Activated T-helper 1 cell treated with Interleukin-2 at 50 U/mL for 16 hours (primary cell): ENCODE results near the gene ATP6V0D1.
"Not testable (repeated sequence)": the region's sequence is repeated elsewhere in the genome, so short reads cannot be mapped to it uniquely, and the experiment has no call there.

Experiments
- DNase-seq: peaks from one replicate; pipeline ENCODE4 v3.0.0-alpha.2; 2020; ENCODE audit warnings: low read depth

Gene ATP6V0D1

GRCh38 chr16:67428146-67428731 lies 52.7 kb downstream of the ATP6V0D1 start:
- peak; percentile 15 for DNase-seq

- no peak for DNase-seq
These were observed 54.0 kb downstream of the ATP6V0D1 start for GRCh38 chr16:67426950-67427349.

GRCh38 chr16:67426022-67426421 lies 54.9 kb downstream of the ATP6V0D1 start:
- no peak for DNase-seq

GRCh38 chr16:67425580-67425979 lies 55.4 kb downstream of the ATP6V0D1 start:
- DNase-seq: no peak

- DNase-seq: no peak
These were observed 55.9 kb downstream of the ATP6V0D1 start for GRCh38 chr16:67425061-67425460.

- DNase-seq: no peak
These were observed 56.7 kb downstream of the ATP6V0D1 start for GRCh38 chr16:67424261-67424615.

- no peak for DNase-seq
These were observed 57.2 kb downstream of the ATP6V0D1 start for GRCh38 chr16:67423611-67424260.

- no peak for DNase-seq
These were observed 57.9 kb downstream of the ATP6V0D1 start for GRCh38 chr16:67423015-67423414.

- no peak for DNase-seq
These were observed 59.9 kb downstream of the ATP6V0D1 start for GRCh38 chr16:67421030-67421429.

GRCh38 chr16:67419931-67420330 lies 61.0 kb downstream of the ATP6V0D1 start:
- DNase-seq: no peak

- DNase-seq: no peak
These were observed 61.5 kb downstream of the ATP6V0D1 start for GRCh38 chr16:67419502-67419901.

GRCh38 chr16:67417333-67418061 lies 63.5 kb downstream of the ATP6V0D1 start:
- no peak for DNase-seq

GRCh38 chr16:67415872-67416793 lies 64.8 kb downstream of the ATP6V0D1 start, which contains the start of gene ZDHHC1:
ZDHHC1 (minus strand) TSS chr16:67416477; CDS start chr16:67407775, 8,702 bp downstream.
- no peak for DNase-seq

GRCh38 chr16:67415421-67415820 lies 65.5 kb downstream of the ATP6V0D1 start:
- DNase-seq: not testable (repeated sequence)

GRCh38 chr16:67413978-67414911 lies 66.7 kb downstream of the ATP6V0D1 start:
- DNase-seq: no peak

- DNase-seq: no peak
These were observed 68.7 kb downstream of the ATP6V0D1 start for GRCh38 chr16:67412294-67412693.

GRCh38 chr16:67411339-67411738 lies 69.6 kb downstream of the ATP6V0D1 start:
- DNase-seq: no peak

GRCh38 chr16:67409631-67410030 lies 71.3 kb downstream of the ATP6V0D1 start:
- no peak for DNase-seq

GRCh38 chr16:67407788-67408452 lies 73.0 kb downstream of the ATP6V0D1 start:
- no peak for DNase-seq

- DNase-seq: no peak
These were observed 73.7 kb downstream of the ATP6V0D1 start for GRCh38 chr16:67407176-67407787.
